HepG2 (cell line): ENCODE measurements around the gene SYNE1. TPM values are rescaled to one million over a fixed set of nuclear protein-coding genes. Genes with fewer than 3 reads are reported as not detected.

Experiments used
- AGO2 ChIP-seq: fragments of 200-400 bp; formaldehyde crosslinking; optimal IDR thresholded peaks from 2 replicates; pipeline ENCODE3; 2017; ENCODE audit warnings: mild to moderate bottlenecking, low read depth, low read length, moderate library complexity
- BRD4 ChIP-seq: sonication (generic); formaldehyde crosslinking; IDR thresholded peaks from 2 replicates; pipeline ENCODE4 v1.4.0; 2020; ENCODE audit warnings: missing genetic modification reagents
- CREM ChIP-seq, 2 experiments: sonication (generic) in 1 of 2; formaldehyde crosslinking in 1 of 2; IDR thresholded peaks; 2 replicates each; pipeline versions ENCODE4 v1.4.0 to v1.6.1; 2016 to 2020; ENCODE audit warnings: antibody characterized with exemption in 1 of 2, mild to moderate bottlenecking in 1 of 2, missing genetic modification reagents in 1 of 2
- HNF4A ChIP-seq: sonication (generic); formaldehyde crosslinking; IDR thresholded peaks from 2 replicates; pipeline ENCODE4 v1.4.0; 2020; ENCODE audit warnings: missing genetic modification reagents
- IKZF4 ChIP-seq: sonication (generic); formaldehyde crosslinking; IDR thresholded peaks from 2 replicates; pipeline ENCODE4 v1.5.1; 2020; ENCODE audit warnings: borderline replicate concordance, mild to moderate bottlenecking, low read depth, missing genetic modification reagents; ENCODE audit errors: not compliant biosample characterization
- KDM6A ChIP-seq: IDR thresholded peaks from 2 replicates; pipeline ENCODE4 v1.6.1; 2016; ENCODE audit warnings: low read depth
- MTF1 ChIP-seq: sonication (generic); formaldehyde crosslinking; IDR thresholded peaks from 2 replicates; pipeline ENCODE4 v1.5.0; 2020; ENCODE audit warnings: missing genetic modification reagents
- NCOA1 ChIP-seq: sonication (generic); formaldehyde crosslinking; IDR thresholded peaks from 2 replicates; pipeline ENCODE4 v1.9.0; 2021; ENCODE audit warnings: missing genetic modification reagents
- NFATC3 ChIP-seq: sonication (generic); formaldehyde crosslinking; IDR thresholded peaks from 2 replicates; pipeline ENCODE4 v1.5.1; 2020; ENCODE audit warnings: mild to moderate bottlenecking, missing genetic modification reagents
- SKI ChIP-seq: fragments of 450-650 bp; IDR thresholded peaks from one replicate; pipeline ENCODE4 v1.6.1; 2018; ENCODE audit warnings: mild to moderate bottlenecking; ENCODE audit not compliant: partially characterized antibody
- SNAPC2 ChIP-seq: sonication (generic); formaldehyde crosslinking; IDR thresholded peaks from 2 replicates; pipeline ENCODE4 v1.8.1; 2022; ENCODE audit warnings: mild to moderate bottlenecking, missing genetic modification reagents
- U2AF1 ChIP-seq: fragments of 200-400 bp; formaldehyde crosslinking; optimal IDR thresholded peaks from 2 replicates; pipeline ENCODE3; 2017; ENCODE audit warnings: mild to moderate bottlenecking, low read depth, low read length
- ZNF44 ChIP-seq: sonication (generic); formaldehyde crosslinking; IDR thresholded peaks from 2 replicates; pipeline ENCODE4 v1.5.1; 2020; ENCODE audit warnings: mild to moderate bottlenecking, missing genetic modification reagents
- ZNF605 ChIP-seq: sonication (generic); formaldehyde crosslinking; IDR thresholded peaks from 2 replicates; pipeline ENCODE4 v1.8.0; 2022; ENCODE audit warnings: mild to moderate bottlenecking, missing genetic modification reagents
- polyA plus RNA-seq, 8 experiments: library from polyadenylated mRNA; depleted of rRNA in 3 of 8; stranded (reverse) in 7 of 8; unstranded in 1 of 8; fragments of >200 nt; fragmentation: Illumina TruSeq in 4 of 8; extraction: Trizol in 4 of 8; gene quantifications; 2 replicates each; pipeline versions ENCODE4 v1.2.1 to v1.2.3, GENCODE V29; 2011 to 2016; ENCODE audit warnings: low read depth in 4 of 8, missing spikeins in 1 of 8, mixed read lengths in 1 of 8; ENCODE audit not compliant: insufficient read depth in 1 of 8
- total RNA-seq, 5 experiments: library from RNA; depleted of rRNA; stranded (reverse); fragments of >200 nt; fragmentation: Illumina TruSeq; extraction: Trizol; gene quantifications; 2 replicates each; pipeline ENCODE4 v1.2.3, GENCODE V29; 2016; ENCODE audit warnings: low read depth in 1 of 5
- TF ChIP-seq, protein P1 (sequence below): sonication (generic); formaldehyde crosslinking; IDR thresholded peaks from 2 replicates; pipeline ENCODE4 v1.8.1; 2023; ENCODE audit warnings: mild to moderate bottlenecking, missing genetic modification reagents
- TF ChIP-seq, protein P2 (sequence below): sonication (generic); formaldehyde crosslinking; IDR thresholded peaks from 2 replicates; pipeline ENCODE4 v1.4.0; 2020; ENCODE audit warnings: missing genetic modification reagents, borderline replicate concordance
- TF ChIP-seq, protein P3 (sequence below): sonication (generic); formaldehyde crosslinking; IDR thresholded peaks from 2 replicates; pipeline ENCODE4 v1.5.1; 2020; ENCODE audit warnings: mild to moderate bottlenecking, missing genetic modification reagents, moderate library complexity
- TF ChIP-seq, protein P4 (sequence below): IDR thresholded peaks from 2 replicates; pipeline ENCODE4 v1.6.1; 2016; ENCODE audit warnings: low read depth, borderline replicate concordance
- TF ChIP-seq, protein P5 (sequence below): sonication (generic); formaldehyde crosslinking; IDR thresholded peaks from 2 replicates; pipeline ENCODE4 v1.4.0; 2020; ENCODE audit warnings: missing genetic modification reagents, mild to moderate bottlenecking, borderline replicate concordance
- TF ChIP-seq, protein P6 (sequence below): sonication (generic); formaldehyde crosslinking; IDR thresholded peaks from 2 replicates; pipeline ENCODE4 v1.4.0; 2020; ENCODE audit warnings: low read depth, mild to moderate bottlenecking, missing genetic modification reagents

The SYNE1 gene
- total and polyA plus RNA-seq, 2 of the 13 experiments (the other 11 are each of a cell fraction or from before 2014, with no cell fraction given): 5.5 to 15.9 TPM

DNA sequence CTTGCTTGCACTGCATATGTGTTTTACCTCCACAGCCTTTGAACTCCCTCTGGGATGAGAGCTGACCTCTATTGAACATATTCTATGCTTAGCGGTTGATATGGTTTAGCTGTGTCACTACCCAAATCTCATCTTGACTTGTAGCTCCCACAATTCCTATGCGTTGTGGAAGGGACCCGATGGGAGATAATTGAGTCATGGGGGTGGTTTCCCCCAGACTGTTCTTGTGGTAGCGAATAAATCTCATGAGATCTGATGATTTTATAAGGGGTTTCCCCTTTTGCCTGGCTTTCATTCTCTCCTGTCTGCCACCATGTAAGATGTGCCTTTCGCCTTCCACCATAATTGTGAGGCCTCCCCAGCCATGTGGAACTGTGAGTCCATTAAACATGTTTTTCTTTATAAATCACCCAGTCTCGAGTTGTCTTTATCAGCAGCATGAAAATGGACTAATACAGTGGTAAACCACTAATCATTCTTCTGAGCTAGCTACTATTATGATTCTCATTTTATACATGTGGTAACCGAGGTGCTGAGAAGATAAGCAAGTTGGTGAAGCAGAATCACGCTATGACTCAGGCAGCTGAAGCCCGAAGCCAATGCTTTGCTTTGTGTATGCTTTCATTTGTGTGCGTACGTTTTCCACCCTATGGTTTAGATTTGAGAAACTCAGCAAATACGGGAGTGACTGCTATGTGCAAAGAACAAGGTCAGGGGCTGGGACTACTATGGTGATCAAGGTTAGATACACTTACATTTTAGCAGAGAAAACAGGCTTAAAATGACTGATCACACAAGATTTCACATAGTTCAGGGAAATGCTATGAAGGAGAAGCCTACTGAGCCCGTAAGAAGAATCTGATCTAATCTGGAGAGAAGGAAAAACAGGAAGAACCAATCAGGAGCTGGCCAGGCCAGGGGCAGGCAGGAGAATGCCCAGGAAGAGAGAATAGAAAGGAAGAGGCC, 466.2 kb downstream of the SYNE1 start (continued):
- TF ChIP-seq, protein P1, sequence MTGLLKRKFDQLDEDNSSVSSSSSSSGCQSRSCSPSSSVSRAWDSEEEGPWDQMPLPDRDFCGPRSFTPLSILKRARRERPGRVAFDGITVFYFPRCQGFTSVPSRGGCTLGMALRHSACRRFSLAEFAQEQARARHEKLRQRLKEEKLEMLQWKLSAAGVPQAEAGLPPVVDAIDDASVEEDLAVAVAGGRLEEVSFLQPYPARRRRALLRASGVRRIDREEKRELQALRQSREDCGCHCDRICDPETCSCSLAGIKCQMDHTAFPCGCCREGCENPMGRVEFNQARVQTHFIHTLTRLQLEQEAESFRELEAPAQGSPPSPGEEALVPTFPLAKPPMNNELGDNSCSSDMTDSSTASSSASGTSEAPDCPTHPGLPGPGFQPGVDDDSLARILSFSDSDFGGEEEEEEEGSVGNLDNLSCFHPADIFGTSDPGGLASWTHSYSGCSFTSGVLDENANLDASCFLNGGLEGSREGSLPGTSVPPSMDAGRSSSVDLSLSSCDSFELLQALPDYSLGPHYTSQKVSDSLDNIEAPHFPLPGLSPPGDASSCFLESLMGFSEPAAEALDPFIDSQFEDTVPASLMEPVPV (CRISPR knock-in tag): no peak
- no peak for TF ChIP-seq ZNF44 (CRISPR knock-in tag)
- TF ChIP-seq, protein P2, sequence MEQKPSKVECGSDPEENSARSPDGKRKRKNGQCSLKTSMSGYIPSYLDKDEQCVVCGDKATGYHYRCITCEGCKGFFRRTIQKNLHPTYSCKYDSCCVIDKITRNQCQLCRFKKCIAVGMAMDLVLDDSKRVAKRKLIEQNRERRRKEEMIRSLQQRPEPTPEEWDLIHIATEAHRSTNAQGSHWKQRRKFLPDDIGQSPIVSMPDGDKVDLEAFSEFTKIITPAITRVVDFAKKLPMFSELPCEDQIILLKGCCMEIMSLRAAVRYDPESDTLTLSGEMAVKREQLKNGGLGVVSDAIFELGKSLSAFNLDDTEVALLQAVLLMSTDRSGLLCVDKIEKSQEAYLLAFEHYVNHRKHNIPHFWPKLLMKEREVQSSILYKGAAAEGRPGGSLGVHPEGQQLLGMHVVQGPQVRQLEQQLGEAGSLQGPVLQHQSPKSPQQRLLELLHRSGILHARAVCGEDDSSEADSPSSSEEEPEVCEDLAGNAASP (CRISPR knock-in tag): no peak
- no peak for TF ChIP-seq SKI
- peak; percentile 92 for TF ChIP-seq ZNF605 (CRISPR knock-in tag)
- no peak for TF ChIP-seq BRD4 (CRISPR knock-in tag)
- TF ChIP-seq MTF1 (CRISPR knock-in tag): no peak
- TF ChIP-seq, protein P3, sequence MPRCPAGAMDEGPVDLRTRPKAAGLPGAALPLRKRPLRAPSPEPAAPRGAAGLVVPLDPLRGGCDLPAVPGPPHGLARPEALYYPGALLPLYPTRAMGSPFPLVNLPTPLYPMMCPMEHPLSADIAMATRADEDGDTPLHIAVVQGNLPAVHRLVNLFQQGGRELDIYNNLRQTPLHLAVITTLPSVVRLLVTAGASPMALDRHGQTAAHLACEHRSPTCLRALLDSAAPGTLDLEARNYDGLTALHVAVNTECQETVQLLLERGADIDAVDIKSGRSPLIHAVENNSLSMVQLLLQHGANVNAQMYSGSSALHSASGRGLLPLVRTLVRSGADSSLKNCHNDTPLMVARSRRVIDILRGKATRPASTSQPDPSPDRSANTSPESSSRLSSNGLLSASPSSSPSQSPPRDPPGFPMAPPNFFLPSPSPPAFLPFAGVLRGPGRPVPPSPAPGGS (CRISPR knock-in tag): no peak
- TF ChIP-seq NCOA1 (CRISPR knock-in tag): 0 out of 2 replicates have a peak, but pooled peaks have one; percentile 67
- no peak for TF ChIP-seq IKZF4
- TF ChIP-seq NFATC3: no peak
- 0 out of 2 replicates have a peak, but pooled peaks have one; percentile 34 for TF ChIP-seq CREM (IDR thresholded peaks at IDR 0.05)
- TF ChIP-seq CREM (CRISPR knock-in tag; IDR thresholded peaks at IDR 0.05): no peak
- TF ChIP-seq, protein P4, sequence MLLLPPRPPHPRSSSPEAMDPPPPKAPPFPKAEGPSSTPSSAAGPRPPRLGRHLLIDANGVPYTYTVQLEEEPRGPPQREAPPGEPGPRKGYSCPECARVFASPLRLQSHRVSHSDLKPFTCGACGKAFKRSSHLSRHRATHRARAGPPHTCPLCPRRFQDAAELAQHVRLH: 0 out of 2 replicates have a peak, but pooled peaks have one; percentile 59
- TF ChIP-seq KDM6A (CRISPR knock-in tag): peak; percentile 72; the same call in 1 of the 2 replicates
- no peak for TF ChIP-seq SNAPC2 (CRISPR knock-in tag)
- TF ChIP-seq, protein P5, sequence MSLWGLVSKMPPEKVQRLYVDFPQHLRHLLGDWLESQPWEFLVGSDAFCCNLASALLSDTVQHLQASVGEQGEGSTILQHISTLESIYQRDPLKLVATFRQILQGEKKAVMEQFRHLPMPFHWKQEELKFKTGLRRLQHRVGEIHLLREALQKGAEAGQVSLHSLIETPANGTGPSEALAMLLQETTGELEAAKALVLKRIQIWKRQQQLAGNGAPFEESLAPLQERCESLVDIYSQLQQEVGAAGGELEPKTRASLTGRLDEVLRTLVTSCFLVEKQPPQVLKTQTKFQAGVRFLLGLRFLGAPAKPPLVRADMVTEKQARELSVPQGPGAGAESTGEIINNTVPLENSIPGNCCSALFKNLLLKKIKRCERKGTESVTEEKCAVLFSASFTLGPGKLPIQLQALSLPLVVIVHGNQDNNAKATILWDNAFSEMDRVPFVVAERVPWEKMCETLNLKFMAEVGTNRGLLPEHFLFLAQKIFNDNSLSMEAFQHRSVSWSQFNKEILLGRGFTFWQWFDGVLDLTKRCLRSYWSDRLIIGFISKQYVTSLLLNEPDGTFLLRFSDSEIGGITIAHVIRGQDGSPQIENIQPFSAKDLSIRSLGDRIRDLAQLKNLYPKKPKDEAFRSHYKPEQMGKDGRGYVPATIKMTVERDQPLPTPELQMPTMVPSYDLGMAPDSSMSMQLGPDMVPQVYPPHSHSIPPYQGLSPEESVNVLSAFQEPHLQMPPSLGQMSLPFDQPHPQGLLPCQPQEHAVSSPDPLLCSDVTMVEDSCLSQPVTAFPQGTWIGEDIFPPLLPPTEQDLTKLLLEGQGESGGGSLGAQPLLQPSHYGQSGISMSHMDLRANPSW (CRISPR knock-in tag): no peak
- TF ChIP-seq U2AF1: no peak
- TF ChIP-seq, protein P6, sequence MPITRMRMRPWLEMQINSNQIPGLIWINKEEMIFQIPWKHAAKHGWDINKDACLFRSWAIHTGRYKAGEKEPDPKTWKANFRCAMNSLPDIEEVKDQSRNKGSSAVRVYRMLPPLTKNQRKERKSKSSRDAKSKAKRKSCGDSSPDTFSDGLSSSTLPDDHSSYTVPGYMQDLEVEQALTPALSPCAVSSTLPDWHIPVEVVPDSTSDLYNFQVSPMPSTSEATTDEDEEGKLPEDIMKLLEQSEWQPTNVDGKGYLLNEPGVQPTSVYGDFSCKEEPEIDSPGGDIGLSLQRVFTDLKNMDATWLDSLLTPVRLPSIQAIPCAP: no peak
- peak; percentile 89 for TF ChIP-seq HNF4A (CRISPR knock-in tag)
- TF ChIP-seq AGO2: no peak
